Renal cortex interstitium (tissue), 11 donors: Measurements from ENCODE around the gene CACNA1D. TPM values are rescaled to one million over a fixed set of nuclear protein-coding genes. Genes with fewer than 3 reads are reported as not detected.
A peak's percentile ranks its signal among the peaks of the same experiment; 100 is the strongest.

ENCODE experiments used
- DNase-seq, 11 donors: peaks; one replicate each; pipeline ENCODE4 v3.0.0-alpha.2; 2013; ENCODE audit warnings: low read depth in 9 of 11, low spot score in 4 of 11; ENCODE audit errors: extremely low read depth in 1 of 11
- polyA plus RNA-seq, 3 donors: library from polyadenylated mRNA; unstranded; fragments of 120-200 nt; gene quantifications; one replicate each; pipeline ENCODE4 v1.2.1, GENCODE V29; 2013; ENCODE audit not compliant: insufficient read length in 3 of 3

Gene CACNA1D
- polyA plus RNA-seq, 3 donors: 11.0 to 18.2 (median 12.9) TPM

GRCh38 chr3:53716998-53717397, 222.6 kb downstream of the CACNA1D start:
- no peak for DNase-seq

GRCh38 chr3:53718462-53718861, 224.1 kb downstream of the CACNA1D start:
- DNase-seq: no peak

GRCh38 chr3:53719796-53720195, 225.4 kb downstream of the CACNA1D start:
- DNase-seq: no peak

GRCh38 chr3:53721187-53722119, 227.0 kb downstream of the CACNA1D start:
- DNase-seq: no peak

GRCh38 chr3:53724566-53724965, 230.2 kb downstream of the CACNA1D start:
- DNase-seq: no peak

GRCh38 chr3:53725387-53725995, 231.1 kb downstream of the CACNA1D start:
- DNase-seq: no peak

GRCh38 chr3:53726643-53727042, 232.2 kb downstream of the CACNA1D start:
- no peak for DNase-seq

- DNase-seq: no peak
Measured at GRCh38 chr3:53728606-53729005, 234.2 kb downstream of the CACNA1D start.

GRCh38 chr3:53729159-53729558, 234.7 kb downstream of the CACNA1D start:
- no peak for DNase-seq

- no peak for DNase-seq
Measured at GRCh38 chr3:53729618-53730017, 235.2 kb downstream of the CACNA1D start.

- DNase-seq: peak in 8 of 11 donors; percentile 40 to 68 (median 46)
Measured at GRCh38 chr3:53730576-53730975, 236.2 kb downstream of the CACNA1D start.

GRCh38 chr3:53731934-53732624, 237.7 kb downstream of the CACNA1D start:
- DNase-seq: no peak

- no peak for DNase-seq
Measured at GRCh38 chr3:53733446-53733845, 239.0 kb downstream of the CACNA1D start.

- DNase-seq: peak in 1 of 11 donors; percentile 32
Measured at GRCh38 chr3:53739966-53740365, 245.6 kb downstream of the CACNA1D start.

GRCh38 chr3:53740956-53741355, 246.5 kb downstream of the CACNA1D start:
- no peak for DNase-seq

GRCh38 chr3:53744351-53744750, 249.9 kb downstream of the CACNA1D start:
- no peak for DNase-seq

- DNase-seq: no peak
Measured at GRCh38 chr3:53747559-53747958, 253.1 kb downstream of the CACNA1D start.

- DNase-seq: no peak
Measured at GRCh38 chr3:53748512-53749271, 254.3 kb downstream of the CACNA1D start.

- DNase-seq: no peak
Measured at GRCh38 chr3:53749448-53749847, 255.0 kb downstream of the CACNA1D start.
